ENCODE measurements around the gene WDR45B.

The WDR45B gene

DNA sequence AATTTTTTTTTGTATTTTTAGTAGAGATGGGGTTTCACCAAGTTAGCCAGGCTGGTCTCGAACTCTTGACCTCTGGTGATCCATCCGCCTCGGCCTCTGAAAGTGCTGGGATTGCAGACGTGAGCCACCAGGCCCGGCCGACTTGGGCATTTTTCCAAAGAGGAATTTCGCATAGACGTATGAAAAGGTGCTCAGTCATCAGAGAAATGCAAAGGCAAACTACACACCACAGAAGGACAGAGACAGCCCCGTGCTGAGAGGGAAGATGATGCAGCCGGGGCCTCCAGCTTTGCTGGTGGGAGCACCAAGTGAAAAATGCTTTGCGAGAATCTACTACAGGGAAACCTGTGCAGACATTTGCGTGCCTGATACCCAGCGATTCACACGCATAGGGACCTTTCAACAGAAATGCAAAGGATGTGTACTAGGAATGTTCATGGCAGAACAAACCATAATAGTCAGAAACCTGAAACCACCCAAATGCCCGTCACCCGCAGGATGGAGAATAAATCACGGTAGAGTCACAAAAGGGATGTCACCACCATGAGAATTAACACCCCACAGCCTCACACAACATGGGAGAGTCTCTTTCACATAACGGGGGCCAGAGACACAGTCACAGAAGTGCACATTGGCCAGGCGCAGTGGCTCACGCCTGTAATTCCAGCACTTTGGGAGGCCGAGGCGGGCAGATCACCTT, 45.1 kb upstream of the WDR45B start:
- no peaks in the 10 kb centered on the region for H3K9me3 ChIP-seq
- H3K27ac ChIP-seq, result no peak overlapping the region
- peaks cover 42% of the 10 kb centered on the region for H3K27me3 ChIP-seq
- no peak overlapping the region for H3K4me3 ChIP-seq (ENCODE audit: low read depth in 1 of 2, low read length in 1 of 2)
- no peaks in the 10 kb centered on the region for H3K36me3 ChIP-seq
- no peak for TF ChIP-seq CTCF (IDR thresholded peaks at IDR 0.05)
- peaks cover 12 to 14% of the 10 kb centered on the region in 2 experiments for H3K4me1 ChIP-seq (ENCODE audit: control insufficient read depth in 1 of 2, insufficient read depth in 1 of 2, low read depth in 1 of 2, low read length in 1 of 2)

GRCh38 chr17:82692268-82692667, 44.0 kb upstream of the WDR45B start:
- no peaks in the 10 kb centered on the region for H3K36me3 ChIP-seq
- H3K4me3 ChIP-seq (ENCODE audit: low read depth in 1 of 2, low read length in 1 of 2), result no peak overlapping the region
- peaks cover 32% of the 10 kb centered on the region for H3K27me3 ChIP-seq
- peaks cover 3 to 5% of the 10 kb centered on the region in 2 experiments for H3K4me1 ChIP-seq (ENCODE audit: control insufficient read depth in 1 of 2, insufficient read depth in 1 of 2, low read depth in 1 of 2, low read length in 1 of 2)
- H3K27ac ChIP-seq, result no peak overlapping the region
- no peaks in the 10 kb centered on the region for H3K9me3 ChIP-seq
- TF ChIP-seq CTCF (IDR thresholded peaks at IDR 0.05), result no peak

DNA sequence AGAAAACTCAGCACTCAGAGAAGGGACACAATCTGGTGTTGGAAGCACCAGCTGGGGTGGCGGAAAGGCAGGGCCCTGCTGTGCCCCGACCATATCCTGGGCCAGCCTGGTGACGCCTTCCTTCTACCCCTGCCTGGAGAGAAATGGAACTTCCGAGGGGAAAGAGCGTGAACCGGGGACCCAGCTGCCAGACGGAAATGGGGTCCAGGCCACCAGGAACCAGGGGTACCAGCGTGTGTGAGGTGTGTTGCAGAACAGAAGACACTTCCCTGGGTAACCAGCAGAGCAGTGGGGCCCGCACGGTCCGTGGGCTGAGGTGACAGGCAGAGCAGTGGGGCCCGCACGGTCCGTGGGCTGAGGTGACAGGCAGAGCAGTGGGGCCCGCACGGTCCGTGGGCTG, 43.5 kb upstream of the WDR45B start:
- H3K27ac ChIP-seq, result no peak overlapping the region
- H3K36me3 ChIP-seq, result no peaks in the 10 kb centered on the region
- no peak for TF ChIP-seq CTCF (IDR thresholded peaks at IDR 0.05)
- no peaks in the 10 kb centered on the region for H3K9me3 ChIP-seq
- no peaks in the 10 kb centered on the region for H3K4me1 ChIP-seq (ENCODE audit: control insufficient read depth in 1 of 2, insufficient read depth in 1 of 2, low read depth in 1 of 2, low read length in 1 of 2)
- H3K27me3 ChIP-seq, result peaks cover 26% of the 10 kb centered on the region
- no peak overlapping the region for H3K4me3 ChIP-seq (ENCODE audit: low read depth in 1 of 2, low read length in 1 of 2)

GRCh38 chr17:82690786-82691489, 42.7 kb upstream of the WDR45B start:
- H3K27me3 ChIP-seq, result peaks cover 18% of the 10 kb centered on the region
- no peaks in the 10 kb centered on the region for H3K9me3 ChIP-seq
- H3K27ac ChIP-seq, result no peak overlapping the region
- no peaks in the 10 kb centered on the region for H3K36me3 ChIP-seq
- no peak for TF ChIP-seq CTCF (IDR thresholded peaks at IDR 0.05)
- no peak overlapping the region for H3K4me3 ChIP-seq (ENCODE audit: low read depth in 1 of 2, low read length in 1 of 2)
- no peaks in the 10 kb centered on the region for H3K4me1 ChIP-seq (ENCODE audit: control insufficient read depth in 1 of 2, insufficient read depth in 1 of 2, low read depth in 1 of 2, low read length in 1 of 2)

- H3K27ac ChIP-seq, result no peak overlapping the region
- no peak overlapping the region for H3K4me3 ChIP-seq (ENCODE audit: low read depth in 1 of 2, low read length in 1 of 2)
- no peaks in the 10 kb centered on the region for H3K27me3 ChIP-seq
- TF ChIP-seq CTCF (IDR thresholded peaks at IDR 0.05), result no peak
- no peaks in the 10 kb centered on the region for H3K4me1 ChIP-seq (ENCODE audit: control insufficient read depth in 1 of 2, insufficient read depth in 1 of 2, low read depth in 1 of 2, low read length in 1 of 2)
- H3K9me3 ChIP-seq, result no peaks in the 10 kb centered on the region
- H3K36me3 ChIP-seq, result no peaks in the 10 kb centered on the region
Measured at GRCh38 chr17:82689077-82689476, 40.8 kb upstream of the WDR45B start.
